HepG2 (cell line): ENCODE measurements around the gene OPRM1. TPM values are rescaled to one million over a fixed set of nuclear protein-coding genes. Genes with fewer than 3 reads are reported as not detected.

Source experiments
- ATAC-seq: fragments of 200-7000 bp; cut with Tn5 transposase; 3 replicates; pipeline ENCODE4 v1.9.1; 2020; ENCODE audit warnings: mild to moderate bottlenecking, moderate library complexity
- BruUV-seq: library from RNA; stranded (reverse); fragments of 400-500 nt; replicated peaks from 2 replicates; lab custom pipeline; 2021; lab: Mats Ljungman, UMichigan
- CTCF ChIA-PET: fragments of 300-600 bp; formaldehyde crosslinking; extraction: SDS; loops from one replicate; lab custom pipeline; 2021; ENCODE audit warnings: low total read pairs, inconsistent platforms, low intra/inter-chr PET ratio; lab: Yijun Ruan, JAX
- POLR2A ChIA-PET: fragments of 350-600 bp; sonication (Branson Sonifier 250); formaldehyde crosslinking; loops from one replicate; lab custom pipeline; 2020; ENCODE audit warnings: antibody characterized with exemption, inconsistent platforms; lab: Yijun Ruan, JAX
- DNase-seq: peaks from one replicate; pipeline ENCODE4 v3.0.0-alpha.2; 2015; ENCODE audit warnings: low spot score
- FAIRE-seq: peaks from 3 replicates; lab custom pipeline; 2011; peaks lifted over from hg19 to GRCh38; lab: Jason Lieb, UNC
- H2AFZ ChIP-seq: one replicate; pipeline ENCODE4 v1.6.1; 2011; ENCODE audit warnings: low read length, inconsistent platforms
- H3K27ac ChIP-seq: fragments of 300-600 bp; 3 replicates; pipeline ENCODE4 v1.8.0; 2011; ENCODE audit warnings: mixed run types, mild to moderate bottlenecking, mixed read lengths, low read length, inconsistent platforms; ENCODE audit not compliant: insufficient read depth; ENCODE audit errors: extremely low read length
- H3K27me3 ChIP-seq, 2 experiments: fragments of 200-600 bp in 1 of 2; 2 replicates in 1 of 2; 3 replicates in 1 of 2; pipeline versions ENCODE4 v1.6.0 to v1.8.0; 2011; ENCODE audit warnings: low read length in 2 of 2, mild to moderate bottlenecking in 2 of 2, moderate library complexity in 2 of 2, inconsistent platforms in 1 of 2; ENCODE audit not compliant: insufficient read depth in 2 of 2, control insufficient read depth in 1 of 2
- H3K36me3 ChIP-seq, 2 experiments: fragments of 200-600 bp in 1 of 2; replicated peaks in 1 of 2; 2 replicates in 1 of 2; 3 replicates in 1 of 2; pipeline versions ENCODE4 v1.5.1 to v1.8.0; 2011; ENCODE audit warnings: low read length in 2 of 2, inconsistent platforms in 1 of 2; ENCODE audit not compliant: insufficient read depth in 2 of 2, control insufficient read depth in 1 of 2
- H3K4me1 ChIP-seq: 2 replicates; pipeline ENCODE4 v1.5.1; 2012; ENCODE audit warnings: low read length, inconsistent platforms; ENCODE audit not compliant: insufficient read depth
- H3K4me2 ChIP-seq: 2 replicates; pipeline ENCODE4 v1.6.0; 2011; ENCODE audit warnings: low read depth, low read length, inconsistent platforms
- H3K4me3 ChIP-seq, 3 experiments: fragments of 200-600 bp in 1 of 3; sonication (generic), shearing (Covaris generic) in 1 of 3; replicated peaks in 1 of 3; 2 replicates each; pipeline ENCODE4 v1.5.1; 2011 to 2016; ENCODE audit warnings: low read length in 3 of 3, inconsistent platforms in 2 of 3, low read depth in 2 of 3, mild to moderate bottlenecking in 2 of 3, control low read depth in 1 of 3, mixed read lengths in 1 of 3; ENCODE audit not compliant: insufficient read depth in 1 of 3
- H3K79me2 ChIP-seq: one replicate; pipeline ENCODE4 v1.6.1; 2011; ENCODE audit warnings: low read length, inconsistent platforms; ENCODE audit not compliant: insufficient read depth
- H3K9ac ChIP-seq: 2 replicates; pipeline ENCODE4 v1.6.0; 2011; ENCODE audit warnings: mild to moderate bottlenecking, low read depth, low read length, inconsistent platforms; ENCODE audit not compliant: insufficient read depth
- H3K9me3 ChIP-seq: 2 replicates; pipeline ENCODE4 v1.5.1; 2012; ENCODE audit warnings: mild to moderate bottlenecking, low read length
- H4K20me1 ChIP-seq: 2 replicates; pipeline ENCODE4 v1.6.0; 2011; ENCODE audit warnings: inconsistent platforms, mild to moderate bottlenecking, low read length, moderate library complexity; ENCODE audit not compliant: insufficient read depth
- HOXA3 ChIP-seq: sonication (generic); formaldehyde crosslinking; IDR thresholded peaks from 2 replicates; pipeline ENCODE4 v1.5.0; 2020; ENCODE audit warnings: missing genetic modification reagents
- IRX3 ChIP-seq: sonication (generic); formaldehyde crosslinking; IDR thresholded peaks from 2 replicates; pipeline ENCODE4 v1.8.1; 2023; ENCODE audit warnings: mild to moderate bottlenecking, low read depth, missing genetic modification reagents, borderline replicate concordance
- NFE2L1 ChIP-seq: sonication (generic); formaldehyde crosslinking; IDR thresholded peaks from 2 replicates; pipeline ENCODE4 v1.4.0; 2020; ENCODE audit warnings: missing genetic modification reagents, mild to moderate bottlenecking, borderline replicate concordance
- NRL ChIP-seq: sonication (generic); formaldehyde crosslinking; IDR thresholded peaks from 2 replicates; pipeline ENCODE4 v1.5.0; 2020; ENCODE audit warnings: missing genetic modification reagents, mild to moderate bottlenecking, moderate library complexity, borderline replicate concordance
- PAX8 ChIP-seq: sonication (generic); formaldehyde crosslinking; IDR thresholded peaks from 2 replicates; pipeline ENCODE4 v1.8.0; 2022; ENCODE audit warnings: mild to moderate bottlenecking, missing genetic modification reagents, borderline replicate concordance
- SIN3A ChIP-seq: IDR thresholded peaks from 2 replicates; pipeline ENCODE4 v1.6.1; 2011; ENCODE audit warnings: low read depth, mild to moderate bottlenecking, control low read depth, low read length, borderline replicate concordance
- ZBTB8A ChIP-seq: sonication (generic); formaldehyde crosslinking; IDR thresholded peaks from 2 replicates; pipeline ENCODE4 v1.4.0; 2020; ENCODE audit warnings: mild to moderate bottlenecking, low read depth, missing genetic modification reagents, borderline replicate concordance
- ZNF12 ChIP-seq: sonication (generic); formaldehyde crosslinking; IDR thresholded peaks from 2 replicates; pipeline ENCODE4 v1.5.0; 2020; ENCODE audit warnings: missing genetic modification reagents
- ZNF24 ChIP-seq: fragments of 450-650 bp; IDR thresholded peaks from 2 replicates; pipeline ENCODE4 v1.6.1; 2017; ENCODE audit warnings: antibody characterized with exemption, mild to moderate bottlenecking
- ZNF564 ChIP-seq: sonication (generic); formaldehyde crosslinking; IDR thresholded peaks from 2 replicates; pipeline ENCODE4 v1.8.1; 2023; ENCODE audit warnings: mild to moderate bottlenecking, missing genetic modification reagents
- ZNF777 ChIP-seq: sonication (generic); formaldehyde crosslinking; IDR thresholded peaks from 2 replicates; pipeline ENCODE4 v1.4.0; 2020; ENCODE audit warnings: missing genetic modification reagents
- WGBS: methylation state at CpG from one replicate; pipeline ENCODE4 v1.1.6; 2017; ENCODE audit warnings: low lambda C conversion rate; 5-methylcytosine and 5-hydroxymethylcytosine counted together
- in situ Hi-C: cut with HindIII; loops from 2 replicates; pipeline ENCODE4 v1.10.0; 2017; ENCODE audit warnings: low pct_unique_long_range_greater_than_20kb; ENCODE audit not compliant: extremely low pct_ligation_motif_present
- intact Hi-C: fragments of 100-400 bp; cut with micrococcal nuclease; formaldehyde crosslinking; loops from one replicate; pipeline ENCODE4 v1.10.0; 2022; ENCODE audit not compliant: unreplicated experiment
- polyA plus RNA-seq, 8 experiments: library from polyadenylated mRNA; depleted of rRNA in 3 of 8; stranded (reverse) in 7 of 8; unstranded in 1 of 8; fragments of >200 nt; fragmentation: Illumina TruSeq in 4 of 8; extraction: Trizol in 4 of 8; gene quantifications; 2 replicates each; pipeline versions ENCODE4 v1.2.1 to v1.2.3, GENCODE V29; 2011 to 2016; ENCODE audit warnings: low read depth in 4 of 8, missing spikeins in 1 of 8, mixed read lengths in 1 of 8; ENCODE audit not compliant: insufficient read depth in 1 of 8
- total RNA-seq, 5 experiments: library from RNA; depleted of rRNA; stranded (reverse); fragments of >200 nt; fragmentation: Illumina TruSeq; extraction: Trizol; gene quantifications; 2 replicates each; pipeline ENCODE4 v1.2.3, GENCODE V29; 2016; ENCODE audit warnings: low read depth in 1 of 5
- TF ChIP-seq, protein P1 (sequence below): sonication (generic); formaldehyde crosslinking; IDR thresholded peaks from 2 replicates; pipeline ENCODE4 v1.8.1; 2023; ENCODE audit warnings: mild to moderate bottlenecking, missing genetic modification reagents
- TF ChIP-seq, protein P2 (sequence below): sonication (generic); formaldehyde crosslinking; IDR thresholded peaks from 2 replicates; pipeline ENCODE4 v1.5.0; 2020; ENCODE audit warnings: missing genetic modification reagents
- TF ChIP-seq, protein P3 (sequence below): sonication (generic); formaldehyde crosslinking; IDR thresholded peaks from 2 replicates; pipeline ENCODE4 v1.8.0; 2022; ENCODE audit warnings: missing genetic modification reagents, mild to moderate bottlenecking, moderate library complexity, borderline replicate concordance
- TF ChIP-seq, protein P4 (sequence below): sonication (generic); formaldehyde crosslinking; IDR thresholded peaks from 2 replicates; pipeline ENCODE4 v1.4.0; 2020; ENCODE audit warnings: mild to moderate bottlenecking, missing genetic modification reagents
- TF ChIP-seq, protein P5 (sequence below): IDR thresholded peaks from 2 replicates; pipeline ENCODE4 v1.6.1; 2016; ENCODE audit warnings: low read depth

OPRM1 gene
- total and polyA plus RNA-seq, 2 of the 13 experiments (the other 11 are each of a cell fraction or from before 2014, with no cell fraction given): not detected

DNA sequence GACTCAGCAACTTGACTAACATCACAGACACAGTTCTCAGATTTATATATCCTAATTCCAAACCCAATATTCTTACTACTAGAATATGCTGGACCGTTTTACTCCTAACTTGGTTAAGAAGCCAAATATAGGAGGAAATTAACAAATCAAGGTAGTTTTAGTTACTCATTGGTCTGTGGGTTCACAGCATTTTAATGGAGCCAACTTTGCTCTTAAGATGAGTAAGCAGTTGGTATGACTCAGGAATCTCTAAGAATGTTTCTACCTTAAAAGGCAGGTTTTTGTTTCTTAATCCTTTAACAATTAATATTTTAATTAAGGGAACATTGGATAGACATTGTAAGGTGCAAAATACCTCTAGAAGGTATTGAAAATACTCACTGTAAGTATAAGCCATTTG lies 31.6 kb downstream of the OPRM1 start (continued):
- TF ChIP-seq ZNF12 (CRISPR knock-in tag) (no peak), ZBTB8A (no peak), SIN3A (no peak)

DNA sequence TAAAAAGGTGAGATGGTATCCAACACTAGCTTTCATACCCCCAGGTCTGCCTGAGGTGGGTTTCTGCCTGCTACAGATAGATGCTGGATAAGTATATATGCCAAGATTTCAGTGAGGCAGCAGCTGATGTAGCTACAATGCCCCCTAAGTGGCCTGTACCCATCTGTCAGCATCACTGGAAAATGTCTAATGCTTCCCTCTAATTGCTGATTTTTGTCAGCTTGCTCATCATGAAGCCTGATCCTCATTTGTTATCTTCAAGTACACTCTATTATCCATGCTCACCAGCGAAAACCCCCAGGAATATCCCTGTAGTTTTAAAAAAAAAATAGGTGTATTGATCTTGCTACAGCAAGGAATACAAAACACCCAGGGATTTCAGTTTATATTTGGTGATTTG lies 32.2 kb downstream of the OPRM1 start:
- Histone ChIP-seq H3K36me3 (no peaks in the 10 kb centered on the region), H3K79me2 (no peaks in the 10 kb centered on the region), H2AFZ (no peak overlapping the region), H3K9ac (no peak overlapping the region), H3K27me3 (no peaks in the 10 kb centered on the region), H3K4me3 (no peak overlapping the region), H3K4me2 (no peak overlapping the region), H3K27ac (no peak overlapping the region), H3K9me3 (no peaks in the 10 kb centered on the region), H4K20me1 (no peaks in the 10 kb centered on the region), H3K4me1 (no peaks in the 10 kb centered on the region)
- intact Hi-C loops (no loop called here), in situ Hi-C loops (no loop called here)
- DNase-seq (no peak), ATAC-seq (no peak), FAIRE-seq (no peak)
- WGBS: 3% methylated on average over 1 of the region's 1 CpG
- POLR2A ChIA-PET: no interaction called here
- no TSS peak for BruUV-seq
- CTCF ChIA-PET: no interaction called here
- no peak for TF ChIP-seq NRL (CRISPR knock-in tag)
- TF ChIP-seq IRX3: no peak
- TF ChIP-seq ZNF24: no peak
- TF ChIP-seq PAX8 (CRISPR knock-in tag): no peak
- no peak for TF ChIP-seq NFE2L1
- TF ChIP-seq ZNF777 (CRISPR knock-in tag): no peak
- TF ChIP-seq, protein P1, sequence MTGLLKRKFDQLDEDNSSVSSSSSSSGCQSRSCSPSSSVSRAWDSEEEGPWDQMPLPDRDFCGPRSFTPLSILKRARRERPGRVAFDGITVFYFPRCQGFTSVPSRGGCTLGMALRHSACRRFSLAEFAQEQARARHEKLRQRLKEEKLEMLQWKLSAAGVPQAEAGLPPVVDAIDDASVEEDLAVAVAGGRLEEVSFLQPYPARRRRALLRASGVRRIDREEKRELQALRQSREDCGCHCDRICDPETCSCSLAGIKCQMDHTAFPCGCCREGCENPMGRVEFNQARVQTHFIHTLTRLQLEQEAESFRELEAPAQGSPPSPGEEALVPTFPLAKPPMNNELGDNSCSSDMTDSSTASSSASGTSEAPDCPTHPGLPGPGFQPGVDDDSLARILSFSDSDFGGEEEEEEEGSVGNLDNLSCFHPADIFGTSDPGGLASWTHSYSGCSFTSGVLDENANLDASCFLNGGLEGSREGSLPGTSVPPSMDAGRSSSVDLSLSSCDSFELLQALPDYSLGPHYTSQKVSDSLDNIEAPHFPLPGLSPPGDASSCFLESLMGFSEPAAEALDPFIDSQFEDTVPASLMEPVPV: no peak
- TF ChIP-seq, protein P2, sequence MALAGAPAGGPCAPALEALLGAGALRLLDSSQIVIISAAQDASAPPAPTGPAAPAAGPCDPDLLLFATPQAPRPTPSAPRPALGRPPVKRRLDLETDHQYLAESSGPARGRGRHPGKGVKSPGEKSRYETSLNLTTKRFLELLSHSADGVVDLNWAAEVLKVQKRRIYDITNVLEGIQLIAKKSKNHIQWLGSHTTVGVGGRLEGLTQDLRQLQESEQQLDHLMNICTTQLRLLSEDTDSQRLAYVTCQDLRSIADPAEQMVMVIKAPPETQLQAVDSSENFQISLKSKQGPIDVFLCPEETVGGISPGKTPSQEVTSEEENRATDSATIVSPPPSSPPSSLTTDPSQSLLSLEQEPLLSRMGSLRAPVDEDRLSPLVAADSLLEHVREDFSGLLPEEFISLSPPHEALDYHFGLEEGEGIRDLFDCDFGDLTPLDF (CRISPR knock-in tag): no peak
- no peak for TF ChIP-seq HOXA3 (CRISPR knock-in tag)
- TF ChIP-seq, protein P3, sequence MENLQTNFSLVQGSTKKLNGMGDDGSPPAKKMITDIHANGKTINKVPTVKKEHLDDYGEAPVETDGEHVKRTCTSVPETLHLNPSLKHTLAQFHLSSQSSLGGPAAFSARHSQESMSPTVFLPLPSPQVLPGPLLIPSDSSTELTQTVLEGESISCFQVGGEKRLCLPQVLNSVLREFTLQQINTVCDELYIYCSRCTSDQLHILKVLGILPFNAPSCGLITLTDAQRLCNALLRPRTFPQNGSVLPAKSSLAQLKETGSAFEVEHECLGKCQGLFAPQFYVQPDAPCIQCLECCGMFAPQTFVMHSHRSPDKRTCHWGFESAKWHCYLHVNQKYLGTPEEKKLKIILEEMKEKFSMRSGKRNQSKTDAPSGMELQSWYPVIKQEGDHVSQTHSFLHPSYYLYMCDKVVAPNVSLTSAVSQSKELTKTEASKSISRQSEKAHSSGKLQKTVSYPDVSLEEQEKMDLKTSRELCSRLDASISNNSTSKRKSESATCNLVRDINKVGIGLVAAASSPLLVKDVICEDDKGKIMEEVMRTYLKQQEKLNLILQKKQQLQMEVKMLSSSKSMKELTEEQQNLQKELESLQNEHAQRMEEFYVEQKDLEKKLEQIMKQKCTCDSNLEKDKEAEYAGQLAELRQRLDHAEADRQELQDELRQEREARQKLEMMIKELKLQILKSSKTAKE (CRISPR knock-in tag): no peak
- TF ChIP-seq, protein P4, sequence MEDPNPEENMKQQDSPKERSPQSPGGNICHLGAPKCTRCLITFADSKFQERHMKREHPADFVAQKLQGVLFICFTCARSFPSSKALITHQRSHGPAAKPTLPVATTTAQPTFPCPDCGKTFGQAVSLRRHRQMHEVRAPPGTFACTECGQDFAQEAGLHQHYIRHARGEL (CRISPR knock-in tag): no peak
- TF ChIP-seq, protein P5, sequence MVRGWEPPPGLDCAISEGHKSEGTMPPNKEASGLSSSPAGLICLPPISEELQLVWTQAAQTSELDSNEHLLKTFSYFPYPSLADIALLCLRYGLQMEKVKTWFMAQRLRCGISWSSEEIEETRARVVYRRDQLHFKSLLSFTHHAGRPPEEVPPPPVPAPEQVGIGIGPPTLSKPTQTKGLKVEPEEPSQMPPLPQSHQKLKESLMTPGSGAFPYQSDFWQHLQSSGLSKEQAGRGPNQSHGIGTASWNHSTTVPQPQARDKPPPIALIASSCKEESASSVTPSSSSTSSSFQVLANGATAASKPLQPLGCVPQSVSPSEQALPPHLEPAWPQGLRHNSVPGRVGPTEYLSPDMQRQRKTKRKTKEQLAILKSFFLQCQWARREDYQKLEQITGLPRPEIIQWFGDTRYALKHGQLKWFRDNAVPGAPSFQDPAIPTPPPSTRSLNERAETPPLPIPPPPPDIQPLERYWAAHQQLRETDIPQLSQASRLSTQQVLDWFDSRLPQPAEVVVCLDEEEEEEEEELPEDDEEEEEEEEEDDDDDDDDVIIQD: no peak
- TF ChIP-seq ZNF564: no peak
